Measurements from ENCODE around the gene THRAP3. TPM values are rescaled to one million over a fixed set of nuclear protein-coding genes. Genes with fewer than 3 reads are reported as not detected.
A peak's percentile ranks its signal among the peaks of the same experiment; 100 is the strongest.

The THRAP3 gene
- total RNA-seq, 4 donors from 2014 or later = 88.9 to 129 (median 115) TPM

GRCh38 chr1:36238433-36238832, 14.2 kb downstream of the THRAP3 start:
- H3K27me3 ChIP-seq = no peaks in the 10 kb centered on the region
- intact Hi-C loops (cut with DNase I) = no loop called here
- H3K4me1 ChIP-seq = peaks cover 27 to 52% of the 10 kb centered on the region in 2 donors
- 74 to 92% methylated on average over 2 of the region's 2 CpGs for WGBS, 2 donors
- no peak overlapping the region for H3K4me3 ChIP-seq (replicated peaks in 1 of 3)
- H3K27ac ChIP-seq = no peak overlapping the region
- peaks cover 3 to 8% of the 10 kb centered on the region in 2 donors for H3K36me3 ChIP-seq
- no peaks in the 10 kb centered on the region for H3K9me3 ChIP-seq
- no peak for TF ChIP-seq POLR2A (IDR thresholded peaks at IDR 0.05)
- TF ChIP-seq, protein P1, sequence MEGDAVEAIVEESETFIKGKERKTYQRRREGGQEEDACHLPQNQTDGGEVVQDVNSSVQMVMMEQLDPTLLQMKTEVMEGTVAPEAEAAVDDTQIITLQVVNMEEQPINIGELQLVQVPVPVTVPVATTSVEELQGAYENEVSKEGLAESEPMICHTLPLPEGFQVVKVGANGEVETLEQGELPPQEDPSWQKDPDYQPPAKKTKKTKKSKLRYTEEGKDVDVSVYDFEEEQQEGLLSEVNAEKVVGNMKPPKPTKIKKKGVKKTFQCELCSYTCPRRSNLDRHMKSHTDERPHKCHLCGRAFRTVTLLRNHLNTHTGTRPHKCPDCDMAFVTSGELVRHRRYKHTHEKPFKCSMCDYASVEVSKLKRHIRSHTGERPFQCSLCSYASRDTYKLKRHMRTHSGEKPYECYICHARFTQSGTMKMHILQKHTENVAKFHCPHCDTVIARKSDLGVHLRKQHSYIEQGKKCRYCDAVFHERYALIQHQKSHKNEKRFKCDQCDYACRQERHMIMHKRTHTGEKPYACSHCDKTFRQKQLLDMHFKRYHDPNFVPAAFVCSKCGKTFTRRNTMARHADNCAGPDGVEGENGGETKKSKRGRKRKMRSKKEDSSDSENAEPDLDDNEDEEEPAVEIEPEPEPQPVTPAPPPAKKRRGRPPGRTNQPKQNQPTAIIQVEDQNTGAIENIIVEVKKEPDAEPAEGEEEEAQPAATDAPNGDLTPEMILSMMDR (IDR thresholded peaks at IDR 0.05) = no peak
- no peak for DNase-seq

GRCh38 chr1:36239941-36240637, 15.8 kb downstream of the THRAP3 start:
- Histone ChIP-seq H3K9me3 (no peaks in the 10 kb centered on the region), H3K4me1 (peaks cover 17 to 47% of the 10 kb centered on the region in 2 donors), H3K27ac (peak overlapping the region in 1 of 3 donors; percentile 7), H3K36me3 (peaks cover 3 to 8% of the 10 kb centered on the region in 2 donors), H3K27me3 (no peaks in the 10 kb centered on the region), H3K4me3 (replicated peaks in 1 of 3) (no peak overlapping the region)
- TF ChIP-seq, protein P1 (IDR thresholded peaks at IDR 0.05) = no peak
- TF ChIP-seq POLR2A (IDR thresholded peaks at IDR 0.05) = no peak
- no peak for DNase-seq
- intact Hi-C loops (cut with DNase I) = no loop called here
- WGBS, 2 donors = 66 to 68% methylated on average over 4 of the region's 4 CpGs

DNA sequence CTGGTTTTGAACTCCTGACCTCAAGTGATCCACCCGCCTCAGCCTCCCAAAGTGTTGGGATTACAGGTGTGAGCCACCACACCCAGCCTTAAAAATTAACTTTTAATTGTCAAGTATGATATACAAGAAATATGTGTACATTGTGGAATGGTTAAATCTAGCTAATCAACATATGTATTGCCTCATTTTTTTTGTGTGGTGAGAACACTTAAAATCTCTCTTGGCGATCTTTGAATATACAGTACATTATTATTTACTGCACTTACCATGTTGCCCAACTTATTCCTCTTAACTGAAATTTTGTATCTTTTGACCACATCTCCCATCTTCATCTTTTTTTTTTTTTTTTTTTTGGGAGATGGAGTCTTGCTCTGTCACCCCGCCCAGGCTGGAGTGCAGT, 23.3 kb downstream of the THRAP3 start:
- TF ChIP-seq, protein P1 (IDR thresholded peaks at IDR 0.05) = no peak
- no peak for TF ChIP-seq POLR2A (IDR thresholded peaks at IDR 0.05)
- H3K9me3 ChIP-seq = no peaks in the 10 kb centered on the region
- DNase-seq = no peak
- H3K27ac ChIP-seq = peak overlapping the region in 1 of 3 donors; percentile 48
- 99% methylated on average over 3 of the region's 3 CpGs for WGBS, 2 donors
- no peak overlapping the region for H3K4me3 ChIP-seq (replicated peaks in 1 of 3)
- H3K36me3 ChIP-seq = no peaks in the 10 kb centered on the region
- intact Hi-C loops (cut with DNase I) = no loop called here
- no peaks in the 10 kb centered on the region for H3K27me3 ChIP-seq
- H3K4me1 ChIP-seq = peaks cover 6 to 48% of the 10 kb centered on the region in 2 donors

DNA sequence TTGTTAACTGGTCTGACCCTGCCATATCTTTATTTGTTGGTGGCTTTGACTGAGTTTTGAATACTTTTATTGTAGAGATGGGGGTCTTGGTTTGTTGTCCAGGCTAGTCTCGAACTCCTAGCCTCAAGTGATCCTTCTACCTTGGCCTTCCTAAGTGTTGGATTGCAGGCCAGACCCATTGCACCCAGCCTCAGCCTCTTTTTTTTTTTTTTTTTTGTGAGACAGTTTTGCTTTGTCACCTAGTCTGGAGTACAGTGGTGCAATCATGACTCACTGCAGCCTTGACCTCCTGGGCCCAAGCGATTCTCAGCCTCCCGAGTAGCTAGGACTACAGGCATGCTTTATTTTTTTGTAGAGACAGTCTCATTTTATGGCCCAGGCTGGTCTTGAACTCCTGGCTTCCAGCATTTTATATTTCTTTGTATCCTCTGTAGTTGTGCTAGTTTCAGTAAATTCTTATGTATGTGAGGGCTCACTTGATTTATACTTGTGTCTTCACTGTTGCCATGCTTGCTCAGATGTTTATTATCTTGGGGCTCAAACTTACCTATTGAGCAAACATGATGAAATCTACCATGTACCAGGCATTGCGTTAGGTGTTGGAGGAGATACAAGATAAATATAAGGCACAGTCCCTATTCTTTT, 24.1 kb downstream of the THRAP3 start:
- no peaks in the 10 kb centered on the region for H3K27me3 ChIP-seq
- no peaks in the 10 kb centered on the region for H3K36me3 ChIP-seq
- no peaks in the 10 kb centered on the region for H3K9me3 ChIP-seq
- TF ChIP-seq POLR2A (IDR thresholded peaks at IDR 0.05) = no peak
- TF ChIP-seq, protein P1 (IDR thresholded peaks at IDR 0.05) = no peak
- WGBS, 2 donors = 80 to 81% methylated on average over 4 of the region's 4 CpGs
- intact Hi-C loops (cut with DNase I) = no loop called here
- H3K4me1 ChIP-seq = peaks cover 5 to 44% of the 10 kb centered on the region in 2 donors
- peak in 1 of 2 donors; percentile 34 for DNase-seq
- peak overlapping the region in 1 of 3 donors; percentile 48 for H3K27ac ChIP-seq
- no peak overlapping the region for H3K4me3 ChIP-seq (replicated peaks in 1 of 3)

All from thyroid gland (tissue), 4 donors.